Testis (tissue), 5 donors: ENCODE measurements around the gene MALAT1. TPM values are rescaled to one million over a fixed set of nuclear protein-coding genes. Genes with fewer than 3 reads are reported as not detected.
A peak's percentile ranks its signal among the peaks of the same experiment; 100 is the strongest.
"Not testable (repeated sequence)": the region's sequence is repeated elsewhere in the genome, so short reads cannot be mapped to it uniquely, and the experiment has no call there.

ENCODE experiments used
- DNase-seq: peaks from one replicate; pipeline ENCODE4 v3.0.0-alpha.2; 2019
- H3K27ac ChIP-seq, 2 donors: fragments of 200-600 bp; sonication (generic); one replicate each; pipeline ENCODE4 v1.5.1; 2019
- H3K27me3 ChIP-seq: fragments of 200-600 bp; sonication (generic); one replicate; pipeline ENCODE4 v1.5.1; 2019
- H3K36me3 ChIP-seq: fragments of 200-600 bp; sonication (generic); one replicate; pipeline ENCODE4 v1.5.1; 2017; ENCODE audit warnings: low read depth; ENCODE audit errors: missing control alignments
- H3K4me1 ChIP-seq: fragments of 200-600 bp; sonication (generic); one replicate; pipeline ENCODE4 v1.5.1; 2019
- H3K4me3 ChIP-seq, 2 donors: fragments of 200-600 bp; sonication (generic); one replicate each; pipeline ENCODE4 v1.5.1; 2017 to 2019
- H3K9me3 ChIP-seq: fragments of 200-600 bp; sonication (generic); one replicate; pipeline ENCODE4 v1.5.1; 2017
- POLR2A ChIP-seq: fragments of 450-650 bp; IDR thresholded peaks from one replicate; pipeline ENCODE4 v1.6.1; 2017; ENCODE audit warnings: antibody characterized with exemption, mild to moderate bottlenecking, moderate library complexity
- WGBS, 2 donors: methylation state at CpG; one replicate each; pipeline ENCODE4 v1.1.5; 2018; 5-methylcytosine and 5-hydroxymethylcytosine counted together
- intact Hi-C: fragments of 100-400 bp; cut with DNase I; formaldehyde crosslinking; loops from one replicate; pipeline ENCODE4 v1.15.1; 2023; ENCODE audit warnings: low total_unique reads
- long read RNA-seq, 2 donors: transcript quantifications; one replicate each; lab custom pipeline, GENCODE V29; 2026
- polyA plus RNA-seq: library from polyadenylated mRNA; stranded (reverse); fragments of 350-450 nt; fragmentation: Illumina TruSeq; extraction: RNeasy Lipid Tissue Mini Kit (QIAGEN cat#74804); gene quantifications from one replicate; pipeline ENCODE4 v1.2.3, GENCODE V29; 2014; ENCODE audit warnings: low read depth, low replicate concordance; ENCODE audit not compliant: insufficient read depth
- total RNA-seq, 2 donors: library from RNA; depleted of rRNA; stranded (reverse); fragments of >200 nt; gene quantifications; one replicate each; pipeline ENCODE4 v1.2.3, GENCODE V29; 2016
- TF ChIP-seq, protein P1 (sequence below), 3 experiments: fragments of 450-650 bp in 2 of 3; fragments of 200-600 bp in 1 of 3; sonication (generic) in 1 of 3; IDR thresholded peaks; one replicate each; pipeline ENCODE4 v1.5.1; 2016 to 2019; ENCODE audit warnings: antibody characterized with exemption in 3 of 3, mild to moderate bottlenecking in 2 of 3, moderate library complexity in 1 of 3

MALAT1 gene
- total RNA-seq (1,000 to 10,000 TPM; 8,109 to 9,314 TPM), polyA plus RNA-seq (26.7 TPM)
- long read RNA-seq, donor 1, full-length matches to known transcripts, result 1,299 of 1,299 reads
- long read RNA-seq, donor 1, partial matches to known transcripts, result 0 of 1,299 reads
- long read RNA-seq, donor 1, other reads (novel, unspliced or antisense), result 0 of 1,299 reads
- long read RNA-seq, donor 2, full-length matches to known transcripts, result 324 of 324 reads
- long read RNA-seq, donor 2, partial matches to known transcripts, result 0 of 324 reads
- long read RNA-seq, donor 2, other reads (novel, unspliced or antisense), result 0 of 324 reads

DNA sequence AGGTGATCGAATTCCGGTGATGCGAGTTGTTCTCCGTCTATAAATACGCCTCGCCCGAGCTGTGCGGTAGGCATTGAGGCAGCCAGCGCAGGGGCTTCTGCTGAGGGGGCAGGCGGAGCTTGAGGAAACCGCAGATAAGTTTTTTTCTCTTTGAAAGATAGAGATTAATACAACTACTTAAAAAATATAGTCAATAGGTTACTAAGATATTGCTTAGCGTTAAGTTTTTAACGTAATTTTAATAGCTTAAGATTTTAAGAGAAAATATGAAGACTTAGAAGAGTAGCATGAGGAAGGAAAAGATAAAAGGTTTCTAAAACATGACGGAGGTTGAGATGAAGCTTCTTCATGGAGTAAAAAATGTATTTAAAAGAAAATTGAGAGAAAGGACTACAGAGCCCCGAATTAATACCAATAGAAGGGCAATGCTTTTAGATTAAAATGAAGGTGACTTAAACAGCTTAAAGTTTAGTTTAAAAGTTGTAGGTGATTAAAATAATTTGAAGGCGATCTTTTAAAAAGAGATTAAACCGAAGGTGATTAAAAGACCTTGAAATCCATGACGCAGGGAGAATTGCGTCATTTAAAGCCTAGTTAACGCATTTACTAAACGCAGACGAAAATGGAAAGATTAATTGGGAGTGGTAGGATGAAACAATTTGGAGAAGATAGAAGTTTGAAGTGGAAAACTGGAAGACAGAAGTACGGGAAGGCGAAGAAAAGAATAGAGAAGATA lies at the start of gene MALAT1:
MALAT1 (plus strand) TSS at position 69 of the 736 bp plus-strand sequence.
- Histone ChIP-seq H3K27me3 (no peaks in the 10 kb centered on the region), H3K4me1 (peaks cover 28% of the 10 kb centered on the region), H3K4me3 (peak within 1 kb of the TSS; percentile 90 to 94), H3K36me3 (no peaks in the 10 kb centered on the region), H3K27ac (peak within 1 kb of the TSS; percentile 92 to 96), H3K9me3 (no peaks in the 10 kb centered on the region)
- TF ChIP-seq, protein P1, sequence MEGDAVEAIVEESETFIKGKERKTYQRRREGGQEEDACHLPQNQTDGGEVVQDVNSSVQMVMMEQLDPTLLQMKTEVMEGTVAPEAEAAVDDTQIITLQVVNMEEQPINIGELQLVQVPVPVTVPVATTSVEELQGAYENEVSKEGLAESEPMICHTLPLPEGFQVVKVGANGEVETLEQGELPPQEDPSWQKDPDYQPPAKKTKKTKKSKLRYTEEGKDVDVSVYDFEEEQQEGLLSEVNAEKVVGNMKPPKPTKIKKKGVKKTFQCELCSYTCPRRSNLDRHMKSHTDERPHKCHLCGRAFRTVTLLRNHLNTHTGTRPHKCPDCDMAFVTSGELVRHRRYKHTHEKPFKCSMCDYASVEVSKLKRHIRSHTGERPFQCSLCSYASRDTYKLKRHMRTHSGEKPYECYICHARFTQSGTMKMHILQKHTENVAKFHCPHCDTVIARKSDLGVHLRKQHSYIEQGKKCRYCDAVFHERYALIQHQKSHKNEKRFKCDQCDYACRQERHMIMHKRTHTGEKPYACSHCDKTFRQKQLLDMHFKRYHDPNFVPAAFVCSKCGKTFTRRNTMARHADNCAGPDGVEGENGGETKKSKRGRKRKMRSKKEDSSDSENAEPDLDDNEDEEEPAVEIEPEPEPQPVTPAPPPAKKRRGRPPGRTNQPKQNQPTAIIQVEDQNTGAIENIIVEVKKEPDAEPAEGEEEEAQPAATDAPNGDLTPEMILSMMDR (IDR thresholded peaks at IDR 0.05), result no peak
- peak; percentile 100 for TF ChIP-seq POLR2A
- WGBS, 2 donors, result 0 to 1% methylated on average over 24 of the region's 24 CpGs
- intact Hi-C loops, result loop anchor here (5.0 kb wide), 1 partner anchor 77 kb away; the partner anchor contains the start of gene NEAT1
- DNase-seq, result peak; percentile 96

DNA sequence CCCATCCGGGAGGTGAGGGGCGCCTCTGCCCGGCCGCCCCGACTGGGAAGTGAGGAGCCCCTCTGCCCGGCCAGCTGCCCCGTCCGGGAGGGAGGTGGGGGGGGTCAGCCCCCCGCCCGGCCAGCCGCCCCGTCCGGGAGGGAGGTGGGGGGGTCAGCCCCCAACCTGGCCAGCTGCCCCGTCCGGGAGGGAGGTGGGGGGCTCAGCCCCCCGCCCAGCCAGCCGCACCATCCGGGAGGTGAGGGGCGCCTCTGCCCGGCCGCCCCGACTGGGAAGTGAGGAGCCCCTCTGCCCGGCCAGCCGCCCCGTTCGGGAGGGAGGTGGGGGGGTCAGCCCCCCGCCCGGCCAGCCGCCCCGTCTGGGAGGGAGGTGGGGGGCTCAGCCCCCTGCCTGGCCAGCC lies 47.5 kb upstream of the MALAT1 start:
- H3K27ac ChIP-seq, H3K27me3 ChIP-seq, H3K9me3 ChIP-seq, H3K4me3 ChIP-seq, H3K36me3 ChIP-seq, DNase-seq, intact Hi-C loops, H3K4me1 ChIP-seq: not testable (repeated sequence)
- 95% methylated on average over 3 of the region's 30 CpGs; no CpG with 5 or more reads in 1 of the 2 donors for WGBS, 2 donors

DNA sequence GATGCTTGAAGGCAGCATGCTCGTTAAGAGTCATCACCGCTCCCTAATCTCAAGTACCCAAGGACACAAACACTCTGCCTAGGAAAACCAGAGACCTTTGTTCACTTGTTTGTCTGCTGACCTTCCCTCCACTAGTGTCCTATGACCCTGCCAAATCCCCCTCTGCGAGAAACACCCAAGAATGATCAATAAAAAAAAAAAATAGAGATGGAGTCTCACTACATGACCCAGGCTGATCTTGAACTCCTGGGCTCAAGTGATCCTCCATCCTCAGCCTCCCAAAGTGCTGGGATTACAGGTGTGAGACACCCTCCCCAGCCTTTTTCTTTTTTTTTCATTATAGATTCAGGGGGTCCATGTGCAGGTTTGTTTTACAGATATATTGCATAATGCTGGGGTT lies 46.6 kb upstream of the MALAT1 start:
- H3K36me3 ChIP-seq, H3K9me3 ChIP-seq, intact Hi-C loops, DNase-seq, H3K27me3 ChIP-seq, H3K4me1 ChIP-seq, H3K27ac ChIP-seq, H3K4me3 ChIP-seq: not testable (repeated sequence)
- WGBS, 2 donors, result 31 to 83% methylated on average over 1 to 3 of the region's 3 CpGs

DNA sequence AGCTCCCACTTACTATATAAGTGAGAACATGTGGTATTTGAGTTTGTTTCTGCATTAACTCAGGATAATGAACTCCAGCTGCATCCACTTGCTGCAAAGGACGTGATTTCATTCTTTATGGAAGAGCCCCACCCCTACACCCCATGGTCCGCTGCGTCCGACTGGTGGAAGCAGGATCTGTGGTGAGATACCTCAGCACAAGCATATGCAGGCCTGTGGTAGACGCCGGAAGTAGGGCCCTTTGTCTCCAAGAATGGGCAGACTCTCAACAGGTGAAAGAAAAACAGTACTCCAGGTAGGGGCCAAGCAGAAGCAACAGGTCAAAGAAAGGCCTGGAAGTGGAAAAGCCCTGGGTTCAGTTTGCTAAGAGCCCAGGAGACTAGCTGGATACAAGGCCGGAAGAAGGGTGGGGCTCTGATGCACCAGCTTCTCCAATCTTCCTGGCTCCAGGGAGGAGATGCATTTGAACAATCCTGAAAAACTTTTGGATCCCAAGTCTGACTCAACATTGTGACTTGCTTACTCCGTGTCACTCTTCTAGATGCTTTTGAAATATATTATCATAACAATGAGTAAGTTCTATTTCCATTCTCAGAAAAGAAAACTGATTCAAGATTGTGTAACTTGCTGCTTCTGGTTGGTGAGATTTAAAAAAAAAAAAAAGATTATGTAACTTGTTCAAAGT lies 45.9 kb upstream of the MALAT1 start:
- Histone ChIP-seq H3K27ac (no peak overlapping the region), H3K4me3 (no peak overlapping the region), H3K9me3 (no peaks in the 10 kb centered on the region), H3K4me1 (peaks cover 3% of the 10 kb centered on the region), H3K36me3 (no peaks in the 10 kb centered on the region), H3K27me3 (no peaks in the 10 kb centered on the region)
- 76 to 86% methylated on average over 8 of the region's 8 CpGs for WGBS, 2 donors
- DNase-seq, result no peak
- intact Hi-C loops, result no loop called here
- TF ChIP-seq, protein P1 (IDR thresholded peaks at IDR 0.05), result no peak
- no peak for TF ChIP-seq POLR2A

DNA sequence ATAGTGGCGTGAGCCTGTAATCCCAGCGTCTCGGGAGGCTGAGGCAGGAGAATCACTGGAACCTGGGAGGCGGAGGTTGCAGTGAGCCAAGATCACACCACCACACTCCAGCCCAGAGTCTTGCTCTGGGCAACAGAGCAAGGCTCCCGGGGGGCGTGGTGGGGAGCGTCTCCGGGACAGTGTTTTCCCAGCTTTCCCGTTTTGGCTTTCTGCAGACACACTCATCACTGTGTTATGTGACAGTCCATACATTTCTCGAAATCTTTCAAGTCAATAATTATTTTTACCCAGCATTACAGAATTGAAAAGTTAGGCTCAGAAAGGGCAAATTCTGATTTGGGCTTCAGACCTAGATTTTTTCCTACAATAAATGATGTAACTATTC lies 44.5 kb upstream of the MALAT1 start:
- peak overlapping the region; percentile 54 to 61 for H3K4me3 ChIP-seq
- no peaks in the 10 kb centered on the region for H3K36me3 ChIP-seq
- TF ChIP-seq, protein P1 (IDR thresholded peaks at IDR 0.05), result no peak
- no peak for TF ChIP-seq POLR2A
- WGBS, 2 donors, result 36 to 61% methylated on average over 10 of the region's 10 CpGs
- no peaks in the 10 kb centered on the region for H3K27me3 ChIP-seq
- H3K4me1 ChIP-seq, result peaks cover 3% of the 10 kb centered on the region
- H3K9me3 ChIP-seq, result no peaks in the 10 kb centered on the region
- no peak for DNase-seq
- peak overlapping the region; percentile 72 to 90 for H3K27ac ChIP-seq
- intact Hi-C loops, result no loop called here
